CD14-positive monocyte (primary cell): ENCODE measurements around the gene FBXL20. TPM values are rescaled to one million over a fixed set of nuclear protein-coding genes. Genes with fewer than 3 reads are reported as not detected.

Experiments
- DNase-seq, 3 donors: peaks; one replicate each; pipeline ENCODE4 v3.0.0-alpha.2; 2011 to 2022
- H2AFZ ChIP-seq: 2 replicates; pipeline ENCODE4 v1.6.0; 2012; ENCODE audit warnings: mild to moderate bottlenecking, low read depth, low read length, inconsistent platforms; ENCODE audit not compliant: insufficient read depth, poor library complexity, severe bottlenecking
- H3K27ac ChIP-seq, 2 donors: 1 replicate in 1 of 2; 2 replicates in 1 of 2; pipeline ENCODE4 v1.5.1; 2012 to 2013; ENCODE audit warnings: low read length in 2 of 2, control low read depth in 1 of 2, inconsistent platforms in 1 of 2, low read depth in 1 of 2, mild to moderate bottlenecking in 1 of 2
- H3K27me3 ChIP-seq, 2 donors: one replicate each; pipeline versions ENCODE4 v1.6.0 to v1.6.1; 2011 to 2013; ENCODE audit warnings: low read length in 2 of 2; ENCODE audit not compliant: control insufficient read depth in 2 of 2, insufficient read depth in 2 of 2
- H3K36me3 ChIP-seq, 2 donors: replicated peaks in 1 of 2; 1 replicate in 1 of 2; 2 replicates in 1 of 2; pipeline versions ENCODE4 v1.5.1 to v1.6.1; 2012 to 2013; ENCODE audit warnings: low read length in 2 of 2, control low read depth in 1 of 2, inconsistent platforms in 1 of 2, mild to moderate bottlenecking in 1 of 2; ENCODE audit not compliant: insufficient read depth in 2 of 2, control insufficient read depth in 1 of 2
- H3K4me1 ChIP-seq, 2 donors: 1 replicate in 1 of 2; 2 replicates in 1 of 2; pipeline versions ENCODE4 v1.5.1 to v1.6.1; 2012 to 2013; ENCODE audit warnings: low read length in 2 of 2, control low read depth in 1 of 2, inconsistent platforms in 1 of 2, mild to moderate bottlenecking in 1 of 2, moderate library complexity in 1 of 2; ENCODE audit not compliant: insufficient read depth in 2 of 2, control insufficient read depth in 1 of 2
- H3K4me2 ChIP-seq: replicated peaks from 2 replicates; pipeline ENCODE3; 2012; ENCODE audit warnings: low read length, moderate library complexity, mild to moderate bottlenecking; ENCODE audit not compliant: poor library complexity, severe bottlenecking; ENCODE audit errors: extremely low read depth
- H3K4me3 ChIP-seq, 3 experiments: fragments of 200-600 bp in 1 of 3; sonication (generic) in 1 of 3; replicated peaks in 1 of 3; 1 replicate in 2 of 3; 2 replicates in 1 of 3; pipeline ENCODE4 v1.5.1; 2011 to 2013; ENCODE audit warnings: low read length in 3 of 3, mild to moderate bottlenecking in 3 of 3, control low read depth in 2 of 3, low read depth in 2 of 3, inconsistent platforms in 1 of 3, moderate library complexity in 1 of 3
- H3K79me2 ChIP-seq: 2 replicates; pipeline ENCODE4 v1.6.0; 2012; ENCODE audit warnings: mild to moderate bottlenecking, control low read depth, inconsistent platforms, low read length, moderate library complexity; ENCODE audit not compliant: insufficient read depth
- H3K9ac ChIP-seq: 2 replicates; pipeline ENCODE4 v1.6.0; 2017; ENCODE audit warnings: low read length, mild to moderate bottlenecking; ENCODE audit not compliant: insufficient read depth, poor library complexity, severe bottlenecking
- H3K9me3 ChIP-seq, 2 donors: replicated peaks in 1 of 2; 1 replicate in 1 of 2; 2 replicates in 1 of 2; pipeline versions ENCODE4 v1.5.1 to v1.6.1; 2012 to 2013; ENCODE audit warnings: low read length in 2 of 2, control low read depth in 1 of 2; ENCODE audit not compliant: control insufficient read depth in 1 of 2, insufficient read depth in 1 of 2
- H4K20me1 ChIP-seq: 2 replicates; pipeline ENCODE4 v1.6.0; 2012; ENCODE audit warnings: mild to moderate bottlenecking, low read length, control low read depth, moderate library complexity; ENCODE audit not compliant: insufficient read depth
- H3K27ac Mint-ChIP-seq, 7 donors: one replicate each; pipeline ENCODE4 v1.8.0; 2020; ENCODE audit warnings: mild to moderate bottlenecking in 7 of 7, mixed read lengths in 7 of 7, moderate library complexity in 6 of 7, inconsistent platforms in 2 of 7
- H3K27me3 Mint-ChIP-seq, 3 donors: one replicate each; pipeline ENCODE4 v1.8.0; 2021 to 2022; ENCODE audit warnings: low read depth in 3 of 3, mild to moderate bottlenecking in 3 of 3, mixed read lengths in 3 of 3, moderate library complexity in 3 of 3, inconsistent platforms in 1 of 3
- H3K36me3 Mint-ChIP-seq, 2 donors: one replicate each; pipeline ENCODE4 v1.8.0; 2020; ENCODE audit warnings: mixed read lengths in 2 of 2, inconsistent platforms in 1 of 2, mild to moderate bottlenecking in 1 of 2
- H3K4me1 Mint-ChIP-seq: one replicate; pipeline ENCODE4 v1.8.0; 2020; ENCODE audit warnings: mild to moderate bottlenecking, mixed read lengths
- H3K4me3 Mint-ChIP-seq, 2 donors: one replicate each; pipeline ENCODE4 v1.8.0; 2020; ENCODE audit warnings: mild to moderate bottlenecking in 2 of 2, mixed read lengths in 2 of 2, moderate library complexity in 1 of 2
- H3K9me3 Mint-ChIP-seq, 7 donors: one replicate each; pipeline ENCODE4 v1.8.0; 2020 to 2022; ENCODE audit warnings: mixed read lengths in 7 of 7, mild to moderate bottlenecking in 6 of 7, moderate library complexity in 6 of 7, inconsistent platforms in 2 of 7
- CTCF ChIP-seq: fragments of 200-600 bp; IDR thresholded peaks from one replicate; pipeline ENCODE4 v1.8.0; 2022; ENCODE audit warnings: antibody characterized with exemption, mild to moderate bottlenecking
- WGBS: methylation state at CpG from one replicate; pipeline ENCODE4 v1.1.5; 2013; ENCODE audit warnings: missing lambda C conversion rate; ENCODE audit not compliant: insufficient coverage; 5-methylcytosine and 5-hydroxymethylcytosine counted together
- intact Hi-C, 2 donors: fragments of 100-400 bp; cut with micrococcal nuclease; formaldehyde crosslinking; loops; one replicate each; pipeline versions ENCODE4 v1.15.0 to v1.15.1; 2023
- polyA plus RNA-seq, 3 donors: library from polyadenylated mRNA; depleted of rRNA in 1 of 3; unstranded in 2 of 3; stranded (reverse) in 1 of 3; fragments of 300-500 nt in 2 of 3; fragments of >200 nt in 1 of 3; fragmentation: Illumina TruSeq in 2 of 3; gene quantifications; 1 replicate in 2 of 3; 2 replicates in 1 of 3; pipeline ENCODE4 v1.2.3, GENCODE V29; 2012 to 2021

FBXL20 gene
- polyA plus RNA-seq, 3 donors, result 4.0 to 7.7 (median 4.7) TPM

- H3K4me1 Mint-ChIP-seq, result peaks cover 22% of the 10 kb centered on the region
- no peak overlapping the region for H3K27ac Mint-ChIP-seq
- H3K36me3 ChIP-seq, result no peaks in the 10 kb centered on the region
- intact Hi-C loops, result loop anchor here (10.0 kb wide), 3 partner anchors 72 to 242 kb away; partner anchors contain the start of gene ARL5C (in 1 of the 2)
- H3K4me2 ChIP-seq, result no peak overlapping the region
- no peak for TF ChIP-seq CTCF
- no peak for DNase-seq
- no peaks in the 10 kb centered on the region for H3K9me3 ChIP-seq
- H3K9ac ChIP-seq, result no peak overlapping the region
- H3K27me3 Mint-ChIP-seq, result peaks cover 4 to 28% (median 19%) of the 10 kb centered on the region in 3 donors
- H4K20me1 ChIP-seq, result no peaks in the 10 kb centered on the region
- no peaks in the 10 kb centered on the region for H3K79me2 ChIP-seq
- H3K4me1 ChIP-seq, result peaks cover 9 to 12% of the 10 kb centered on the region in 2 donors
- H3K36me3 Mint-ChIP-seq, result no peaks in the 10 kb centered on the region
- no peak overlapping the region for H2AFZ ChIP-seq
- no peak overlapping the region for H3K27ac ChIP-seq
- peaks cover 0 to 2% (median 0%) of the 10 kb centered on the region in 7 donors for H3K9me3 Mint-ChIP-seq
- no peak overlapping the region for H3K4me3 ChIP-seq
- WGBS, result 93% methylated on average over 5 of the region's 6 CpGs
- no peak overlapping the region for H3K4me3 Mint-ChIP-seq
- peaks cover 0 to 13% of the 10 kb centered on the region in 2 donors for H3K27me3 ChIP-seq
These were observed 164.4 kb downstream of the FBXL20 start for GRCh38 chr17:39236981-39237441.

GRCh38 chr17:39236450-39236927 is 164.9 kb downstream of the FBXL20 start:
- peaks cover 9 to 34% (median 21%) of the 10 kb centered on the region in 3 donors for H3K27me3 Mint-ChIP-seq
- no peaks in the 10 kb centered on the region for H3K36me3 Mint-ChIP-seq
- no peaks in the 10 kb centered on the region for H3K36me3 ChIP-seq
- H3K9me3 ChIP-seq, result no peaks in the 10 kb centered on the region
- no peak overlapping the region for H3K4me3 Mint-ChIP-seq
- no peak for DNase-seq
- 79% methylated on average over 2 of the region's 5 CpGs for WGBS
- no peak for TF ChIP-seq CTCF
- H4K20me1 ChIP-seq, result no peaks in the 10 kb centered on the region
- H3K4me1 ChIP-seq, result peaks cover 14 to 17% of the 10 kb centered on the region in 2 donors
- H3K9ac ChIP-seq, result no peak overlapping the region
- H2AFZ ChIP-seq, result no peak overlapping the region
- H3K4me2 ChIP-seq, result no peak overlapping the region
- no peak overlapping the region for H3K4me3 ChIP-seq
- peaks cover 0 to 4% (median 0%) of the 10 kb centered on the region in 7 donors for H3K9me3 Mint-ChIP-seq
- peaks cover 28% of the 10 kb centered on the region for H3K4me1 Mint-ChIP-seq
- H3K79me2 ChIP-seq, result no peaks in the 10 kb centered on the region
- peak overlapping the region in 1 of 7 donors; percentile 60 for H3K27ac Mint-ChIP-seq
- H3K27ac ChIP-seq, result no peak overlapping the region
- peaks cover 0 to 18% of the 10 kb centered on the region in 2 donors for H3K27me3 ChIP-seq
- intact Hi-C loops, result loop anchor here (10.0 kb wide), 3 partner anchors 72 to 242 kb away; partner anchors contain the start of gene ARL5C (in 1 of the 2)
